SK-N-SH (cell line): ENCODE results near the gene C11orf52. TPM values are rescaled to one million over a fixed set of nuclear protein-coding genes. Genes with fewer than 3 reads are reported as not detected.

Source experiments
- CTCF ChIA-PET: fragments of 300-600, 350-600 bp; formaldehyde crosslinking; extraction: SDS; loops from one replicate; lab custom pipeline; 2021; lab: Yijun Ruan, JAX
- POLR2A ChIA-PET: fragments of 350-600 bp; sonication (Branson Sonifier 250); formaldehyde crosslinking; extraction: SDS; loops from one replicate; lab custom pipeline; 2020; ENCODE audit warnings: antibody characterized with exemption, inconsistent platforms; lab: Yijun Ruan, JAX
- DNase-seq: peaks from one replicate; pipeline ENCODE4 v3.0.0; 2012
- H2AFZ ChIP-seq: fragments of 200-600 bp; sonication (generic); 2 replicates; pipeline ENCODE4 v1.8.1; 2016; ENCODE audit warnings: antibody characterized with exemption, mild to moderate bottlenecking, low read depth
- H3F3A ChIP-seq: fragments of 200-600 bp; sonication (generic); replicated peaks from 2 replicates; pipeline ENCODE3; 2016; ENCODE audit warnings: antibody characterized with exemption, mild to moderate bottlenecking; ENCODE audit not compliant: insufficient read depth
- H3K27ac ChIP-seq, 2 experiments: fragments of 200-500 bp in 1 of 2; fragments of 200-600 bp in 1 of 2; sonication (Bioruptor generic) in 1 of 2; sonication (generic), shearing (Covaris generic) in 1 of 2; 2 replicates each; pipeline versions ENCODE4 v1.5.1 to v1.6.1; 2014 to 2016; ENCODE audit warnings: low read depth in 2 of 2, inconsistent platforms in 1 of 2, low read length in 1 of 2, mild to moderate bottlenecking in 1 of 2, mixed read lengths in 1 of 2
- H3K27me3 ChIP-seq: fragments of 200-600 bp; sonication (generic), shearing (Covaris generic); 2 replicates; pipeline ENCODE4 v1.6.1; 2016; ENCODE audit warnings: mixed run types; ENCODE audit not compliant: insufficient read depth
- H3K36me3 ChIP-seq, 2 experiments: fragments of 200-500 bp in 1 of 2; fragments of 200-600 bp in 1 of 2; sonication (Bioruptor generic) in 1 of 2; sonication (generic) in 1 of 2; replicated peaks in 1 of 2; 2 replicates each; pipeline versions ENCODE3 to v1.5.1; 2014 to 2016; ENCODE audit warnings: low read length in 1 of 2, mild to moderate bottlenecking in 1 of 2; ENCODE audit not compliant: insufficient read depth in 2 of 2, control insufficient read depth in 1 of 2
- H3K4me1 ChIP-seq, 2 experiments: fragments of 200-500 bp in 1 of 2; fragments of 200-600 bp in 1 of 2; sonication (Bioruptor generic) in 1 of 2; sonication (generic), shearing (Covaris generic) in 1 of 2; 2 replicates each; pipeline versions ENCODE4 v1.5.1 to v1.6.1; 2014 to 2016; ENCODE audit warnings: low read depth in 1 of 2, low read length in 1 of 2, mixed run types in 1 of 2; ENCODE audit not compliant: insufficient read depth in 2 of 2, control insufficient read depth in 1 of 2
- H3K4me2 ChIP-seq: fragments of 200-600 bp; sonication (generic), shearing (Covaris generic); 2 replicates; pipeline ENCODE4 v1.6.1; 2017; ENCODE audit warnings: mixed run types
- H3K4me3 ChIP-seq, 2 experiments: fragments of 200-500 bp in 1 of 2; fragments of 200-600 bp in 1 of 2; sonication (Bioruptor generic) in 1 of 2; sonication (generic), shearing (Covaris generic) in 1 of 2; 2 replicates each; pipeline versions ENCODE4 v1.5.1 to v1.8.1; 2014 to 2016; ENCODE audit warnings: low read depth in 2 of 2, inconsistent platforms in 1 of 2, low read length in 1 of 2, mild to moderate bottlenecking in 1 of 2, mixed read lengths in 1 of 2, moderate library complexity in 1 of 2
- H3K79me2 ChIP-seq: fragments of 200-600 bp; sonication (generic); 2 replicates; pipeline ENCODE4 v1.8.1; 2017; ENCODE audit warnings: mild to moderate bottlenecking; ENCODE audit not compliant: insufficient read depth
- H3K9ac ChIP-seq: fragments of 200-600 bp; sonication (generic); 2 replicates; pipeline ENCODE4 v1.6.1; 2017; ENCODE audit warnings: mixed run types
- H3K9me2 ChIP-seq: fragments of 200-600 bp; sonication (generic); 2 replicates; pipeline ENCODE4 v1.6.1; 2017; ENCODE audit warnings: mixed run types
- H3K9me3 ChIP-seq: fragments of 200-600 bp; sonication (generic); 2 replicates; pipeline ENCODE4 v1.6.1; 2017; ENCODE audit warnings: mixed run types, mild to moderate bottlenecking, moderate library complexity
- H4K20me1 ChIP-seq: fragments of 200-600 bp; sonication (generic); 2 replicates; pipeline ENCODE4 v1.6.1; 2017; ENCODE audit warnings: mild to moderate bottlenecking, mixed run types; ENCODE audit not compliant: insufficient read depth
- CHD2 ChIP-seq: fragments of 150-350 bp; IDR thresholded peaks from 2 replicates; pipeline ENCODE4 v1.6.1; 2018; ENCODE audit warnings: low read length; ENCODE audit not compliant: partially characterized antibody
- CTCF ChIP-seq: fragments of 200-600 bp; sonication (generic); IDR thresholded peaks from 2 replicates; pipeline ENCODE4 v1.6.1; 2017; ENCODE audit warnings: antibody characterized with exemption, mild to moderate bottlenecking, moderate library complexity
- EP300 ChIP-seq, 2 experiments: IDR thresholded peaks; 2 replicates each; pipeline versions ENCODE4 v1.4.0 to v1.6.1; 2012; ENCODE audit warnings: borderline replicate concordance in 1 of 2, low read depth in 1 of 2, low read length in 1 of 2
- EZH2phosphoT487 ChIP-seq: fragments of 200-600 bp; sonication (generic); IDR thresholded peaks from 2 replicates; pipeline ENCODE4 v1.6.1; 2017; ENCODE audit warnings: low read depth, mixed run types, mild to moderate bottlenecking, antibody characterized with exemption, moderate library complexity, borderline replicate concordance
- FOXJ3 ChIP-seq: sonication (generic); formaldehyde crosslinking; IDR thresholded peaks from 2 replicates; pipeline ENCODE4 v1.5.1; 2020; ENCODE audit warnings: mild to moderate bottlenecking, missing genetic modification reagents
- FOXM1 ChIP-seq: IDR thresholded peaks from 2 replicates; pipeline ENCODE4 v1.4.0; 2012; ENCODE audit warnings: low read depth, mild to moderate bottlenecking
- GABPA ChIP-seq: IDR thresholded peaks from 2 replicates; pipeline ENCODE4 v1.4.0; 2012; ENCODE audit warnings: low read depth, mild to moderate bottlenecking
- IRF3 ChIP-seq: fragments of 150-350 bp; IDR thresholded peaks from 2 replicates; pipeline ENCODE4 v1.6.1; 2016; ENCODE audit warnings: mild to moderate bottlenecking, low read depth, low read length
- MXI1 ChIP-seq: IDR thresholded peaks from 2 replicates; pipeline ENCODE4 v1.6.1; 2012; ENCODE audit warnings: mild to moderate bottlenecking, low read depth, low read length, improper control_type of control experiment
- NFIC ChIP-seq: IDR thresholded peaks from 2 replicates; pipeline ENCODE4 v1.4.0; 2012; ENCODE audit warnings: borderline replicate concordance
- NRF1 ChIP-seq: IDR thresholded peaks from 2 replicates; pipeline ENCODE4 v1.6.1; 2012; ENCODE audit warnings: low read depth, mild to moderate bottlenecking, low read length
- PBX3 ChIP-seq: IDR thresholded peaks from 2 replicates; pipeline ENCODE4; 2012
- POLR2AphosphoS5 ChIP-seq: IDR thresholded peaks from 2 replicates; pipeline ENCODE4 v1.6.1; 2012; ENCODE audit warnings: low read depth, low read length
- RFX5 ChIP-seq: IDR thresholded peaks from 2 replicates; pipeline ENCODE4 v1.6.1; 2012; ENCODE audit warnings: mild to moderate bottlenecking, improper control_type of control experiment, low read length
- RXRA ChIP-seq: IDR thresholded peaks from 2 replicates; pipeline ENCODE4 v1.4.0; 2012; ENCODE audit warnings: low read depth, mild to moderate bottlenecking, borderline replicate concordance
- SIN3A ChIP-seq: IDR thresholded peaks from 2 replicates; pipeline ENCODE4 v1.6.1; 2012; ENCODE audit warnings: low read depth, mild to moderate bottlenecking, low read length, moderate library complexity, borderline replicate concordance
- TCF12 ChIP-seq: IDR thresholded peaks from 2 replicates; pipeline ENCODE4 v1.4.0; 2012
- TEAD4 ChIP-seq: IDR thresholded peaks from 2 replicates; pipeline ENCODE4 v1.4.0; 2012; ENCODE audit warnings: mild to moderate bottlenecking, borderline replicate concordance; ENCODE audit not compliant: insufficient read depth
- YY1 ChIP-seq: IDR thresholded peaks from 2 replicates; pipeline ENCODE4 v1.4.0; 2012; ENCODE audit warnings: low read depth, mild to moderate bottlenecking
- WGBS: methylation state at CpG from one replicate; pipeline ENCODE4 v1.1.6; 2017; ENCODE audit warnings: low lambda C conversion rate; 5-methylcytosine and 5-hydroxymethylcytosine counted together
- polyA plus RNA-seq, 3 experiments: library from polyadenylated mRNA; depleted of rRNA; stranded (reverse); fragments of >200 nt; gene quantifications; 2 replicates each; pipeline ENCODE4 v1.2.3, GENCODE V29; 2012

C11orf52 gene
- polyA plus RNA-seq, 1 of the 3 experiments (the other 2 are of a cell fraction), result not detected

- peaks cover 7 to 20% of the 10 kb centered on the region in 2 experiments for H3K36me3 ChIP-seq
- no peak overlapping the region for H3K27ac ChIP-seq
- ChIA-PET CTCF (interaction anchor here (0.8 to 1.7 kb wide), 3 partner anchors 10 to 23 kb away, joined by 3 to 6 read pairs (median 3); no protein-coding TSS in a partner anchor), POLR2A (no interaction called here)
- no peaks in the 10 kb centered on the region for H4K20me1 ChIP-seq
- TF ChIP-seq CHD2 (no peak), MXI1 (no peak)
- H3K9ac ChIP-seq, result no peak overlapping the region
- H3K79me2 ChIP-seq, result no peaks in the 10 kb centered on the region
- no peaks in the 10 kb centered on the region for H3K9me3 ChIP-seq
- H3K27me3 ChIP-seq, result no peaks in the 10 kb centered on the region
- no peak overlapping the region for H3K4me2 ChIP-seq
- no peak overlapping the region for H2AFZ ChIP-seq
- H3K9me2 ChIP-seq, result no peaks in the 10 kb centered on the region
- DNase-seq, result no peak
- 99% methylated on average over 5 of the region's 5 CpGs for WGBS
- H3F3A ChIP-seq, result no peaks in the 10 kb centered on the region
- H3K4me1 ChIP-seq, result no peaks in the 10 kb centered on the region; a peak in 1 of 4 replicates
- H3K4me3 ChIP-seq, result no peak overlapping the region
Observed at GRCh38 chr11:111963931-111964340, 45.2 kb downstream of the C11orf52 start.

- H3K9me2 ChIP-seq, result no peaks in the 10 kb centered on the region
- H2AFZ ChIP-seq, result no peak overlapping the region
- H3K27ac ChIP-seq, result no peak overlapping the region
- H3K4me3 ChIP-seq, result no peak overlapping the region
- ChIA-PET POLR2A (interaction anchor here (1.0 kb wide), 1 partner anchor 35 kb away, joined by 3 read pairs; no protein-coding TSS in a partner anchor), CTCF (no interaction called here)
- H3K79me2 ChIP-seq, result no peaks in the 10 kb centered on the region
- H3K9ac ChIP-seq, result no peak overlapping the region
- no peaks in the 10 kb centered on the region for H3F3A ChIP-seq
- H3K27me3 ChIP-seq, result no peaks in the 10 kb centered on the region
- H3K36me3 ChIP-seq, result peaks cover 16 to 23% of the 10 kb centered on the region in 2 experiments
- no peaks in the 10 kb centered on the region for H4K20me1 ChIP-seq
- H3K4me2 ChIP-seq, result no peak overlapping the region
- TF ChIP-seq CTCF, result no peak
- no peak for TF ChIP-seq TEAD4
- no peak for TF ChIP-seq YY1
- TF ChIP-seq EP300 (IDR thresholded peaks at IDR 0.05; ENCODE audit: borderline replicate concordance in 1 of 2, low read depth in 1 of 2, low read length in 1 of 2), result no peak
- TF ChIP-seq GABPA, result no peak
- TF ChIP-seq PBX3, result no peak
- TF ChIP-seq CHD2, result no peak
- TF ChIP-seq POLR2AphosphoS5, result no peak
- TF ChIP-seq RFX5, result no peak
- no peak for TF ChIP-seq NRF1
- TF ChIP-seq TCF12, result no peak
- no peak for TF ChIP-seq RXRA
- no peak for TF ChIP-seq EZH2phosphoT487
- no peak for TF ChIP-seq MXI1
- TF ChIP-seq SIN3A, result no peak
- TF ChIP-seq NFIC, result no peak
- no peak for TF ChIP-seq FOXM1
- no peak for TF ChIP-seq FOXJ3 (CRISPR knock-in tag)
- no peak for TF ChIP-seq IRF3
- no peak for DNase-seq
- no peaks in the 10 kb centered on the region for H3K9me3 ChIP-seq
- WGBS, result 99% methylated on average over 5 of the region's 5 CpGs
- H3K4me1 ChIP-seq, result no peaks in the 10 kb centered on the region; a peak in 1 of 4 replicates
Observed at GRCh38 chr11:111966678-111967077, 48.0 kb downstream of the C11orf52 start.
